ENCODE data around the gene FBXL16. TPM values are rescaled to one million over a fixed set of nuclear protein-coding genes. Genes with fewer than 3 reads are reported as not detected.
A peak's percentile ranks its signal among the peaks of the same experiment; 100 is the strongest.

FBXL16 gene
- total RNA-seq, 4 donors from 2014 or later, result 5.8 to 7.5 (median 6.9) TPM

- DNase-seq, result no peak
- WGBS, 2 donors, result 51 to 59% methylated on average over 6 of the region's 6 CpGs
- H3K27me3 ChIP-seq, result no peaks in the 10 kb centered on the region
- TF ChIP-seq, protein P1, sequence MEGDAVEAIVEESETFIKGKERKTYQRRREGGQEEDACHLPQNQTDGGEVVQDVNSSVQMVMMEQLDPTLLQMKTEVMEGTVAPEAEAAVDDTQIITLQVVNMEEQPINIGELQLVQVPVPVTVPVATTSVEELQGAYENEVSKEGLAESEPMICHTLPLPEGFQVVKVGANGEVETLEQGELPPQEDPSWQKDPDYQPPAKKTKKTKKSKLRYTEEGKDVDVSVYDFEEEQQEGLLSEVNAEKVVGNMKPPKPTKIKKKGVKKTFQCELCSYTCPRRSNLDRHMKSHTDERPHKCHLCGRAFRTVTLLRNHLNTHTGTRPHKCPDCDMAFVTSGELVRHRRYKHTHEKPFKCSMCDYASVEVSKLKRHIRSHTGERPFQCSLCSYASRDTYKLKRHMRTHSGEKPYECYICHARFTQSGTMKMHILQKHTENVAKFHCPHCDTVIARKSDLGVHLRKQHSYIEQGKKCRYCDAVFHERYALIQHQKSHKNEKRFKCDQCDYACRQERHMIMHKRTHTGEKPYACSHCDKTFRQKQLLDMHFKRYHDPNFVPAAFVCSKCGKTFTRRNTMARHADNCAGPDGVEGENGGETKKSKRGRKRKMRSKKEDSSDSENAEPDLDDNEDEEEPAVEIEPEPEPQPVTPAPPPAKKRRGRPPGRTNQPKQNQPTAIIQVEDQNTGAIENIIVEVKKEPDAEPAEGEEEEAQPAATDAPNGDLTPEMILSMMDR (IDR thresholded peaks at IDR 0.05), result no peak
- no peak for TF ChIP-seq POLR2A (IDR thresholded peaks at IDR 0.05)
- H3K4me3 ChIP-seq (replicated peaks in 1 of 3), result no peak overlapping the region
- no peak overlapping the region for H3K27ac ChIP-seq
- intact Hi-C loops (cut with DNase I), result loop anchor here (10.0 kb wide), 1 partner anchor 336 kb away; no protein-coding TSS in a partner anchor
- no peaks in the 10 kb centered on the region for H3K36me3 ChIP-seq
- H3K9me3 ChIP-seq, result no peaks in the 10 kb centered on the region
- peaks cover 29 to 54% of the 10 kb centered on the region in 2 donors for H3K4me1 ChIP-seq
Observed at GRCh38 chr16:718922-719321, 13.3 kb upstream of the FBXL16 start.

DNA sequence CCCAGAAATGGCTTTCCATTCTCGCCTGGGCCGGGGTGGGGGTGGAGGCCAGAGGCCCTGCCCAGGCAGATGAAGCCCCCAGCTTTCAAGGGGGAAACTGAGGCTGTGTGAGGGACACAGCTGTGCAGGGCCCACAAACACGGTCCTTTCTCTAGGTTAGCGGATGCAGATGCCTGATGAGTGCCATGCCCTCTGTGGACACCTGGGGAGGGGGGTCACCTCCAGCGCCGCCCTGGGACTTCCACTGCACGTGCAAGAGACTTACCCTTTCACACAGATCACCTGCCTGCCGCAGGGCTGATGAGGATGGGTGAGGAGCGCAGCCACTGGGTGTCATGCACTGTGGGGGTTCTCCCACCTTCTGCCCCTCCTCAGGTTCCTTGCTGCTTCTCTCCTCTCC, 12.8 kb upstream of the FBXL16 start:
- no peaks in the 10 kb centered on the region for H3K36me3 ChIP-seq
- H3K27me3 ChIP-seq, result no peaks in the 10 kb centered on the region
- peaks cover 29 to 54% of the 10 kb centered on the region in 2 donors for H3K4me1 ChIP-seq
- no peak for TF ChIP-seq POLR2A (IDR thresholded peaks at IDR 0.05)
- TF ChIP-seq, protein P1 (IDR thresholded peaks at IDR 0.05), result no peak
- no peak for DNase-seq
- H3K4me3 ChIP-seq (replicated peaks in 1 of 3), result no peak overlapping the region
- 89 to 100% methylated on average over 1 to 8 of the region's 9 CpGs for WGBS, 2 donors
- intact Hi-C loops (cut with DNase I), result loop anchor here (10.0 kb wide), 1 partner anchor 336 kb away; no protein-coding TSS in a partner anchor
- H3K9me3 ChIP-seq, result no peaks in the 10 kb centered on the region
- no peak overlapping the region for H3K27ac ChIP-seq

DNA sequence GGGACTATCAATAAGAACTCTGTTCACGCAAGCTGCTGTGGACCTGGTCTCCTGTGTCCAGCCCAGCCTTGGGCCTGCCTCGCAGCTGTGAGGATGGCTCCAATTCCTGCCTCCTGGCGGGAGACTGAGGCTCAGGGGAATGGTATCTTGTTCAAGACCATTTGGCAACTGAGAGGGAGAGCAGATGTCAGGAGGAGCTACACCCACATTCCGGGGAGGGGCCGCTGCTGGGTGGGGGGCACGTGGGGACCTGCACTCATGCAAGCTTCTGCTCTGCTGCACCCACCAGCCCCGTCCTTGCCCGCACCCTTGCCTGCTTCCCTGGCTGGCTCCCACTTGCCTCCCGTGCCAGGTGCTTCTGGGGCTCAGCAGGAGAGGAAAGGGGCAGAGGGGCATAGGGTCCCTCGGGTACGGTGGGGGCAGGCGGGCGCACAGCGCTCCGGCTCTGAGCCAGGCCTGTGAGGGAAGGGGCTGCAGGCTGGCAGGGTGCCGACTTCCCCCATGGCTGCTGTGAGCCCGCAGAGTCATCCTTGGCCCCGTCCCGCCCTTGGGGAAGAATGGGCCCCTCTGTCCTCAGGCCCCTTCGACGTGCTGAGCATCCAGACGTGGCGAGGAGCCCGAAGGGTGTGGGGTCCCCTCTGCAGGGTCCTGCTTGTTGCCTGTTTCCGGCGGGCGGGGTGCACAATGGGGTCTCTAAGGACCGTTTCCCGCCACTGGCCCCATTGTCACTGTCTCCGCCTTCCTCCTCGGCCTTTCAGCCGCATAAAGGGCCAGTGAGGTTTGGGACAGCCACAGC, 12.0 kb upstream of the FBXL16 start:
- 77% methylated on average over 27 to 28 of the region's 32 CpGs for WGBS, 2 donors
- TF ChIP-seq, protein P1 (IDR thresholded peaks at IDR 0.05), result no peak
- no peak for TF ChIP-seq POLR2A (IDR thresholded peaks at IDR 0.05)
- peaks cover 29 to 54% of the 10 kb centered on the region in 2 donors for H3K4me1 ChIP-seq
- H3K27me3 ChIP-seq, result no peaks in the 10 kb centered on the region
- no peak overlapping the region for H3K27ac ChIP-seq
- intact Hi-C loops (cut with DNase I), result loop anchor here (10.0 kb wide), 1 partner anchor 337 kb away; no protein-coding TSS in a partner anchor
- no peaks in the 10 kb centered on the region for H3K36me3 ChIP-seq
- no peak for DNase-seq
- no peak overlapping the region for H3K4me3 ChIP-seq (replicated peaks in 1 of 3)
- no peaks in the 10 kb centered on the region for H3K9me3 ChIP-seq

DNA sequence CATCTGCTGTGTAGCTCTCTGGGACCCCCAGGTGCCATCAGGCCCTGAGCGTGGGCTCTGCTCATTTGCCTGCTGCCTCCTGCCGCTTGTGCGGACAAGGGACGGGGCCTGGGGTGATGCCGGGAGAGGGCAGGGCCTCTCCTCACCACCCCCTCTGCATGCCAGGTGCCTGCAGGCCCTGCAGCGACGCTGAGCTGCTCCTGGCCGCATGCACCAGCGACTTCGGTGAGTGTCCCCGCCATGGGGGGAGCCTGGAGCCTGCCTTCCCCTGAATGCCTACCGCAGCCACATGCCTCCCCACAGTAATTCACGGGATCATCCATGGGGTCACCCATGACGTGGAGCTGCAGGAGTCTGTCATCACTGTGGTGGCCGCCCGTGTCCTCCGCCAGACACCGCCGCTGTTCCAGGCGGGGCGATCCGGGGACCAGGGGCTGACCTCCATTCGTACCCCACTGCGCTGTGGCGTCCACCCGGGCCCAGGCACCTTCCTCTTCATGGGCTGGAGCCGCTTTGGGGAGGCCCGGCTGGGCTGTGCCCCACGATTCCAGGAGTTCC, 11.2 kb upstream of the FBXL16 start:
- no peak for DNase-seq
- Histone ChIP-seq H3K27ac (no peak overlapping the region), H3K9me3 (no peaks in the 10 kb centered on the region), H3K4me1 (peaks cover 28 to 51% of the 10 kb centered on the region in 2 donors), H3K36me3 (no peaks in the 10 kb centered on the region), H3K4me3 (replicated peaks in 1 of 3) (no peak overlapping the region), H3K27me3 (no peaks in the 10 kb centered on the region)
- intact Hi-C loops (cut with DNase I), result loop anchor here (10.0 kb wide), 1 partner anchor 338 kb away; no protein-coding TSS in a partner anchor
- TF ChIP-seq, protein P1 (IDR thresholded peaks at IDR 0.05), result no peak
- TF ChIP-seq POLR2A (IDR thresholded peaks at IDR 0.05), result no peak
- WGBS, 2 donors, result 89 to 93% methylated on average over 17 to 22 of the region's 29 CpGs

DNA sequence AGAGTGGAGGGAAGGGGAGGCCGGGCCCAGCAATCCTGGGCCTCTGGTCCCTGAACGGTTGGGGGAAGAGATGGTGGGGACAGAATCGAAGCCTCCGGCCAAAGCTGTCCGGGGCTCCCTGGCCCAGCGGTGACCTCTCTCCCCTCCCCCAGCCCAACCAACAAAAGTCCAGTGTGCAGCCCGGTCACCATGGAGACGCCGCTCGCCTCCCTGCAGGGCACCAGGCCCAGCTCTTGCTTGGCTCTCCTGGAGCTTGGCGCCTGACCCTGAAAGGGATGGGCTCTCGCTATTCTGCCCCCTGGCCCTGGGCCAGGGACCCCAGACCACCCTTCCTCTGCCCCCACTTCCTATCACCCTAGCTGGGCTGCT, 10.6 kb upstream of the FBXL16 start:
- peak; percentile 71 to 81 for DNase-seq
- peaks cover 23 to 46% of the 10 kb centered on the region in 2 donors for H3K4me1 ChIP-seq
- peak overlapping the region in 1 of 3 donors; percentile 57 for H3K4me3 ChIP-seq (replicated peaks in 1 of 3)

More for the DNA sequence above, 10.6 kb upstream of the FBXL16 start:
- TF ChIP-seq POLR2A (IDR thresholded peaks at IDR 0.05), result no peak
- TF ChIP-seq, protein P1 (IDR thresholded peaks at IDR 0.05), result no peak
- no peaks in the 10 kb centered on the region for H3K27me3 ChIP-seq
- intact Hi-C loops (cut with DNase I), result loop anchor here (10.0 kb wide), 1 partner anchor 339 kb away; no protein-coding TSS in a partner anchor
- 13% methylated on average over 11 of the region's 12 CpGs; no CpG with 5 or more reads in 1 of the 2 donors for WGBS, 2 donors
- no peak overlapping the region for H3K27ac ChIP-seq
- no peaks in the 10 kb centered on the region for H3K9me3 ChIP-seq
- no peaks in the 10 kb centered on the region for H3K36me3 ChIP-seq
